Left renal cortex interstitium (tissue), 4 donors: ENCODE measurements around the gene ANO2. TPM values are rescaled to one million over a fixed set of nuclear protein-coding genes. Genes with fewer than 3 reads are reported as not detected.

Experiments used
- DNase-seq, 4 donors: peaks; one replicate each; pipeline ENCODE4 v3.0.0-alpha.2; 2013; ENCODE audit warnings: low read depth in 4 of 4, low spot score in 2 of 4, missing footprints in 1 of 4
- polyA plus RNA-seq, 4 donors: library from polyadenylated mRNA; unstranded; fragments of 120-200 nt; gene quantifications; one replicate each; pipeline ENCODE4 v1.2.1, GENCODE V29; 2013; ENCODE audit not compliant: insufficient read length in 4 of 4

ANO2 gene
- polyA plus RNA-seq, 4 donors: 3.5 to 5.5 (median 4.1) TPM

GRCh38 chr12:5643266-5643665 is 301.8 kb downstream of the ANO2 start:
- no peak for DNase-seq

GRCh38 chr12:5637698-5638097 is 307.4 kb downstream of the ANO2 start:
- no peak for DNase-seq

GRCh38 chr12:5636907-5637306 is 308.2 kb downstream of the ANO2 start:
- no peak for DNase-seq

GRCh38 chr12:5633106-5633505 is 312.0 kb downstream of the ANO2 start:
- DNase-seq: no peak

- no peak for DNase-seq
Measured at GRCh38 chr12:5632453-5632852, 312.6 kb downstream of the ANO2 start.

- DNase-seq: no peak
Measured at GRCh38 chr12:5631497-5631896, 313.6 kb downstream of the ANO2 start.

GRCh38 chr12:5630726-5631125 is 314.3 kb downstream of the ANO2 start:
- no peak for DNase-seq

- no peak for DNase-seq
Measured at GRCh38 chr12:5628501-5628900, 316.6 kb downstream of the ANO2 start.

- DNase-seq: no peak
Measured at GRCh38 chr12:5627053-5627630, 317.9 kb downstream of the ANO2 start.

- no peak for DNase-seq
Measured at GRCh38 chr12:5626151-5626550, 318.9 kb downstream of the ANO2 start.

GRCh38 chr12:5624486-5625272 is 320.4 kb downstream of the ANO2 start:
- DNase-seq: no peak

GRCh38 chr12:5623411-5623810 is 321.6 kb downstream of the ANO2 start:
- no peak for DNase-seq

- DNase-seq: no peak
Measured at GRCh38 chr12:5622280-5622679, 322.8 kb downstream of the ANO2 start.

- DNase-seq: no peak
Measured at GRCh38 chr12:5621329-5621728, 323.7 kb downstream of the ANO2 start.

- DNase-seq: no peak
Measured at GRCh38 chr12:5620896-5621295, 324.2 kb downstream of the ANO2 start.

GRCh38 chr12:5619628-5620027 is 325.4 kb downstream of the ANO2 start:
- no peak for DNase-seq

GRCh38 chr12:5616854-5617253 is 328.2 kb downstream of the ANO2 start:
- DNase-seq: no peak

- no peak for DNase-seq
Measured at GRCh38 chr12:5615760-5616159, 329.3 kb downstream of the ANO2 start.

GRCh38 chr12:5614256-5614655 is 330.8 kb downstream of the ANO2 start:
- DNase-seq: no peak

- no peak for DNase-seq
Measured at GRCh38 chr12:5612556-5613410, 332.3 kb downstream of the ANO2 start.

GRCh38 chr12:5611162-5611561 is 333.9 kb downstream of the ANO2 start:
- DNase-seq: no peak
